ENCODE measurements around the gene CFAP69. TPM values are rescaled to one million over a fixed set of nuclear protein-coding genes. Genes with fewer than 3 reads are reported as not detected.
"Not testable (repeated sequence)": the region's sequence is repeated elsewhere in the genome, so short reads cannot be mapped to it uniquely, and the experiment has no call there.

The CFAP69 gene
- polyA plus RNA-seq, 3 donors: 12.4 to 27.3 (median 20.8) TPM

- DNase-seq: no peak
Measured at GRCh38 chr7:90229682-90230081, 15.3 kb upstream of the CFAP69 start.

GRCh38 chr7:90230834-90231233, 14.1 kb upstream of the CFAP69 start:
- DNase-seq: no peak

GRCh38 chr7:90231304-90231703, 13.7 kb upstream of the CFAP69 start:
- DNase-seq: no peak

GRCh38 chr7:90232430-90232829, 12.5 kb upstream of the CFAP69 start:
- no peak for DNase-seq

GRCh38 chr7:90233569-90233968, 11.4 kb upstream of the CFAP69 start:
- DNase-seq: no peak

GRCh38 chr7:90236721-90237289, 8.2 kb upstream of the CFAP69 start:
- DNase-seq: no peak

- no peak for DNase-seq
Measured at GRCh38 chr7:90238022-90238421, 7.0 kb upstream of the CFAP69 start.

GRCh38 chr7:90238583-90238982, 6.4 kb upstream of the CFAP69 start:
- no peak for DNase-seq

- DNase-seq: no peak
Measured at GRCh38 chr7:90239050-90239449, 5.9 kb upstream of the CFAP69 start.

GRCh38 chr7:90239625-90240228, 5.2 kb upstream of the CFAP69 start:
- DNase-seq: no peak

- no peak for DNase-seq
Measured at GRCh38 chr7:90242369-90243168, 2.4 kb upstream of the CFAP69 start.

GRCh38 chr7:90243556-90243955, 1.4 kb upstream of the CFAP69 start:
- DNase-seq: no peak

- DNase-seq: no peak
Measured at GRCh38 chr7:90244565-90244908, 437 bp upstream of the CFAP69 start.

GRCh38 chr7:90246171-90246570, 1.2 kb downstream of the CFAP69 start:
- no peak for DNase-seq

- no peak for DNase-seq
Measured at GRCh38 chr7:90248706-90249105, 3.7 kb downstream of the CFAP69 start.

- no peak for DNase-seq
Measured at GRCh38 chr7:90250601-90251303, 5.8 kb downstream of the CFAP69 start.

- no peak for DNase-seq
Measured at GRCh38 chr7:90251304-90251635, 6.3 kb downstream of the CFAP69 start.

GRCh38 chr7:90256011-90256410, 11.0 kb downstream of the CFAP69 start:
- not testable (repeated sequence) for DNase-seq

- no peak for DNase-seq
Measured at GRCh38 chr7:90256778-90257177, 11.8 kb downstream of the CFAP69 start.

- no peak for DNase-seq
Measured at GRCh38 chr7:90261441-90261840, 16.5 kb downstream of the CFAP69 start.

- DNase-seq: peak; percentile 11
Measured at GRCh38 chr7:90262438-90262837, 17.5 kb downstream of the CFAP69 start.

- DNase-seq: no peak
Measured at GRCh38 chr7:90266808-90267207, 21.8 kb downstream of the CFAP69 start.

Data from renal pelvis (tissue), 4 donors.